ENCODE data around the gene FBRSL1. TPM values are rescaled to one million over a fixed set of nuclear protein-coding genes. Genes with fewer than 3 reads are reported as not detected.

FBRSL1 gene
- total and polyA plus RNA-seq, 2 of the 8 experiments (the other 6 are each of a cell fraction or from before 2014, with no cell fraction given) = 18.4 to 109 TPM

DNA sequence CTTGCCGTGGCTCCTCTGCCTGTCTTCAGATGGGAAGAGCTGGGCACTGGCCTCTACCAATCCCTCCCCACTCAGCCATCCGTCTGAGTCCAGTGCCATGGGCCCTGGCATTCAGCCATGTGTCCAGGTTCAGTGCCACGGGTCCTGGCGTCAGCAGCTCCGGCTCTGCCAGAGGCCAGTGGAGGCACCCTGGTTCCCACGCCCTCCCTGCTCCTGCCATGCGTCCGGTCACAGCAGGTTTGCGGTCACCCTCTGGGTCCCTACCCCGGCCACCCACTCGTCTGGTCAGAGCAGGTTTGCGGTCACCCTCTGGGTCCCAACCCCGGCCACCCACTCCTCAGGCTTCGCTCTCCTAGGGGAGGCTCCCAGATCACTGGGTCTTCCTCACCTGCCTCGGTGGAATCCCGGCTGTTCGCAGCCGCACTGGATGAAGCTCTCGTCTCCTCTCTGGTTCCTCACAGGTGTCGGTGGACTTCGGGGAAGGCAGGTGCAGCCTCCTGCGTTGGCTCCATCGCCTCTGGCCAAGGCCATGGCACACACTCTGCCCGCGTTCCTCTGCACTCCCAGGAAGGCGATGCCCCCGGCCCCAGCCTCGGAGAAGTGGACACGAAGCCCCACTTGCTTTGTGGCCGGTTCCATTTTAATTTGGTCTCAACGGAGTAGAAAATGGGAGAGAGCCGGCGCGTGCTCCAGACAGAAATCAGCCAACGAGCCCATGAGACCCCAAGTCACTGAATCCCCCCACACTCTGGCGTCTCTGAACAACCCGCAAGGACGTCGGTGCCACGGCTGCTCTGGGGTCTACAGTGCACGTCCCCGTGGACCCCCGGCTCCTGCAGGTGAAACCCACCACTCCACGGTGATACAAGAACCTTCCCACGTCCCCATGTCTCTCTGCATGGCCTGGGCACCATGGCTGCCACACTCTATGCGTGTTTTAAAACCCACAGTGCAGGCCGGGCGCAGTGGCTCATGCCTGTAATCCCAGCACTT is 47.8 kb upstream of the FBRSL1 start:
- CTCF ChIA-PET (ENCODE audit: partially characterized antibody) = interaction anchor here (0.8 to 1.9 kb wide), 3 partner anchors 28 to 159 kb away, joined by 3 to 5 read pairs (median 3); no protein-coding TSS in a partner anchor
- H2BK12ac ChIP-seq (ENCODE audit: low read depth, low read length) = no peak overlapping the region
- DNase-seq (ENCODE audit: low read depth in 1 of 2, low spot score in 2 of 2) = no peak

More for the DNA sequence above, 47.8 kb upstream of the FBRSL1 start:
- H3K27me3 ChIP-seq (replicated peaks in 1 of 4; ENCODE audit: control insufficient read depth in 3 of 4, extremely low read depth in 1 of 4, insufficient read depth in 3 of 4, low read length in 3 of 4) = peaks cover 2 to 56% (median 32%) of the 10 kb centered on the region in 4 experiments
- no peak overlapping the region for H2AK5ac ChIP-seq (ENCODE audit: low read depth, low read length)
- FAIRE-seq = no peak
- no peak overlapping the region for H4K91ac ChIP-seq (replicated peaks; ENCODE audit: insufficient read length, low read length)
- H2BK5ac ChIP-seq (ENCODE audit: low read depth, low read length) = no peak overlapping the region
- no peaks in the 10 kb centered on the region; the same call in 1 of the 2 replicates for H3K79me1 ChIP-seq (ENCODE audit: low read depth, low read length)
- no peaks in the 10 kb centered on the region for H4K20me1 ChIP-seq (replicated peaks in 1 of 2; ENCODE audit: control insufficient read depth in 1 of 2, insufficient read depth in 2 of 2, low read length in 2 of 2)
- no peak overlapping the region for H3K4me2 ChIP-seq (ENCODE audit: insufficient read depth in 1 of 2, low read depth in 2 of 2, low read length in 2 of 2)
- no peak overlapping the region for H3K56ac ChIP-seq (replicated peaks; ENCODE audit: insufficient read length, low read depth, low read length)
- no peak overlapping the region for H4K8ac ChIP-seq (ENCODE audit: extremely low read depth, insufficient read depth, low read length)
- H2BK20ac ChIP-seq (ENCODE audit: low read length) = no peak overlapping the region
- no peaks in the 10 kb centered on the region for H3K79me2 ChIP-seq (ENCODE audit: control insufficient read depth in 1 of 2, insufficient read depth in 2 of 2, low read length in 2 of 2)
- no peak overlapping the region for H2BK15ac ChIP-seq (ENCODE audit: low read length)
- H3K23me2 ChIP-seq (ENCODE audit: low read depth, low read length) = no peaks in the 10 kb centered on the region; the same call in 1 of the 2 replicates
- no peak overlapping the region for H2BK120ac ChIP-seq (replicated peaks; ENCODE audit: low read depth, low read length)
- H3K9me3 ChIP-seq (ENCODE audit: insufficient read depth in 2 of 2, low read depth in 1 of 2, low read length in 1 of 2) = peaks cover 6 to 40% of the 10 kb centered on the region in 2 experiments; a peak in 3 of 4 replicates
- no peak overlapping the region for H3K4me3 ChIP-seq (ENCODE audit: extremely low read depth in 1 of 4, insufficient read depth in 2 of 4, low read depth in 3 of 4, low read length in 4 of 4)
- POLR2A ChIA-PET (ENCODE audit: partially characterized antibody) = no interaction called here
- H3K36me3 ChIP-seq (ENCODE audit: control insufficient read depth in 2 of 4, insufficient read depth in 4 of 4, low read length in 3 of 4) = no peaks in the 10 kb centered on the region
- WGBS, 2 experiments (ENCODE audit: extremely low coverage in 1 of 2, insufficient coverage in 1 of 2, insufficient read length in 1 of 2, insufficient replicate concordance in 2 of 2, low coverage in 1 of 2, low lambda C conversion rate in 2 of 2, missing lambda C conversion rate in 1 of 2) = 88% methylated on average over 47 of the region's 48 CpGs; no CpG with 5 or more reads in 1 of the 2 experiments
- no peak overlapping the region for H3K23ac ChIP-seq (ENCODE audit: insufficient read length)
- TF ChIP-seq BCL11A (IDR thresholded peaks at IDR 0.05; ENCODE audit: low read depth in 2 of 2, low read length in 2 of 2) = no peak
- no peak for TF ChIP-seq SIN3A (conservative IDR thresholded peaks at IDR 0.05 in 1 of 2, IDR thresholded peaks at IDR 0.05 in 1 of 2; ENCODE audit: low read depth in 1 of 2, low read length in 2 of 2)
- TF ChIP-seq BRCA1 (IDR thresholded peaks at IDR 0.05; ENCODE audit: low read depth, low read length) = no peak
- no peak for TF ChIP-seq EGR1 (IDR thresholded peaks at IDR 0.05; ENCODE audit: borderline replicate concordance, low read depth, low read length)
- TF ChIP-seq TEAD4 (IDR thresholded peaks at IDR 0.05; ENCODE audit: low read depth, low read length) = no peak
- peaks cover 0 to 15% (median 11%) of the 10 kb centered on the region in 4 experiments; a peak in 6 of 7 replicates for H3K4me1 ChIP-seq (replicated peaks in 1 of 4; ENCODE audit: control insufficient read depth in 3 of 4, insufficient read depth in 4 of 4, low read length in 3 of 4)
- H3K9ac ChIP-seq (replicated peaks in 1 of 4; ENCODE audit: extremely low read depth in 1 of 4, low read depth in 3 of 4, low read length in 3 of 4) = no peak overlapping the region
- no peak overlapping the region for H3K27ac ChIP-seq (ENCODE audit: low read depth, low read length)
- H3K18ac ChIP-seq (ENCODE audit: extremely low read depth, low read length) = no peak overlapping the region
- no peak overlapping the region for H2AFZ ChIP-seq (ENCODE audit: low read length)
- no peak overlapping the region for H3K4ac ChIP-seq (replicated peaks; ENCODE audit: insufficient read length, low read depth, low read length)
- no peak overlapping the region for H4K5ac ChIP-seq (ENCODE audit: insufficient read length, low read depth, low read length)
- H3K14ac ChIP-seq (ENCODE audit: insufficient read length) = no peak overlapping the region
